NCI-H526 treated with DMSO at 0.1 percent for 48 hours (cell line): ENCODE measurements around the gene NEK11.
"Not testable (repeated sequence)": the region's sequence is repeated elsewhere in the genome, so short reads cannot be mapped to it uniquely, and the experiment has no call there.

Source experiments
- DNase-seq: peaks from one replicate; lab custom pipeline; 2025; lab: John Stamatoyannopoulos, UW

NEK11 gene

DNA sequence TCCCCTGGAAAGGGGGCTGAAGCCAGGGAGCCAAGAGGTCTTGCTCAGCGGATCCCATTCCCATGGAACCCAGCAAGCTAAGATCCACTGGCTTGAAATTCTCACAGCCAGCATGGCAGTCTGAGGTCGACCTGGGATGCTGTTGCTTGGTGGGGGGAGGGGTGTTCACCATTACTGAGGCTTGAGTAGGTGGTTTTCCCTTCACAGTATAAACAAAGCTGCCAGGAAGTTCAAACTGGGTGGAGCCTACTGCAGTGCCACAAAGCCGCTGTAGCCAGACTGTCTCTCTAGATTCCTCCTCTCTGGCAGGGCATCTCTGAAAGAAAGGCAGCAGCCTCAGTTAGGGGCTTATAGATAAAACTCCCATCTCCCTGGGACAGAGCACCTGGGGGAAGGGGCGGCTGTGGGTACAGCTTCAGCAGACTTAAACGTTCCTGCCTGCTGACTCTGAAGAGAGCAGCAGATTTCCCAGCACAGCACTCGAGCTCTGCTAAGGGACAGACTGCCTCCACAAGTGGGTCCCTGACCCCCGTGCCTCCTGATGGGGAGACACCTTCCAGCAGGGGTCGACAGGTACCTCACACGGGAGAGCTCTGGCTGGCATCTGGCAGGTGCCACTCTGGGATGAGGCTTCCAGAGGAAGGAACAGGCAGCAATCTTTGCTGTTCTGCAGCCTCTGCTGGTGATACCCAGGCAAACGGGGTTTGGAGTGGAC, 15.8 kb downstream of the NEK11 start:
- DNase-seq, result not testable (repeated sequence)

DNA sequence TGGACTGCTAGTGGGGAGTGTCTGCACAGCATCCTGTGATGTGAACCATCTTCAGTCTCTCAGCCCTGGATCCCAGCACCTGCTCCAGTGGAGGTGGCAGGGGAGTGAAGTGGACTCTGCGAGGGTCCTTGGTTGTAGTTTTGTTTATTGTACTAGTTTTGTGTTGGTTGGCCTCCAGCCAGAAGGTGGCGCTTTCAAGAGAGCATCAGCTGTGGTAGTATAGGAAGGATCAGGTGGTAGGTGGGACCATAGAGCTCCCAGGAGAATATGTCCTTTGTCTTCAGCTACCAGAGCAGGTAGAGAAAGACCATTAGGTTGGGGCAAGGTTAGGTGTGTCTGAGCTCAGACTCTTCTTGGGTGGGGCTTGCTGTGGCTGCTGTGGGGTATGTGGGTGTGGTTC, 20.9 kb downstream of the NEK11 start:
- no peak for DNase-seq

DNA sequence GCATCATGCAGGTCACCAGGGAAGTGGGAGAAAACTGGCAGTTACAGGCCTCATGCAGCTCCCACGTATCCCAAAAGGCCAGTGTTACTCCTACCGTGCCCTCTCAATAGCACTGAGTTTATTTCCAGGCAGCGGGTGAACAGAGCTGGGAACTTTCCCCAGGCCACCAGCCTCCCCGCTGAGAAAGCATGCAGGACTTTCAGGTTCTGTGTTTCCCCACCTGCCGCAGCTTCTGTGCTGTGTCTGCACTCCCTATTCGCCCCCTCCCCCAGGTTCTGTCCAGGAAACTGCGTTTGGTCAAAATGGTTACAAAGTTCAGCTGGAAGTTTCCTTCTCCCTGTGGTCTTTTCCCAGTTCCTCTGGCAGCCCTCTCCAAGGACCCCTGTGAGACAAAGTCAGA, 21.4 kb downstream of the NEK11 start:
- DNase-seq, result no peak

DNA sequence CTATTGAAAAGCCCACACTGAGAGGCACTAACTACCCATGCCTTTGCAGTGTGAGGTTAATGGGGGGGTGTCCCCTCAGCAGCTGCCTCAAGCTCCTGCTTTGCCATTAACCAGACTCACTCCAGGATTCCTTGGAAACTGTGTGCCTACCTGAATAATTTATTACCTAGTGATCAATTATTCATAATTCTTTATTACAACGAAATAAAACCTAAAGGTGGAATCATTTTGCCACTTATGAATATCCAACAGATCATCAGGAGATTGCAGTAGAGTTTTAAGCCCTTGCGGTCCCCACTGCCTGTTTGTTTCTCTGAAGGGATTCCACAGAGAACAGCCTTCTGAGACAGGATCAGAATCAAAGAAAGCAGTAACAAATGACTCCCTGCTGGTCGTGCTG, 23.3 kb downstream of the NEK11 start:
- DNase-seq, result no peak

DNA sequence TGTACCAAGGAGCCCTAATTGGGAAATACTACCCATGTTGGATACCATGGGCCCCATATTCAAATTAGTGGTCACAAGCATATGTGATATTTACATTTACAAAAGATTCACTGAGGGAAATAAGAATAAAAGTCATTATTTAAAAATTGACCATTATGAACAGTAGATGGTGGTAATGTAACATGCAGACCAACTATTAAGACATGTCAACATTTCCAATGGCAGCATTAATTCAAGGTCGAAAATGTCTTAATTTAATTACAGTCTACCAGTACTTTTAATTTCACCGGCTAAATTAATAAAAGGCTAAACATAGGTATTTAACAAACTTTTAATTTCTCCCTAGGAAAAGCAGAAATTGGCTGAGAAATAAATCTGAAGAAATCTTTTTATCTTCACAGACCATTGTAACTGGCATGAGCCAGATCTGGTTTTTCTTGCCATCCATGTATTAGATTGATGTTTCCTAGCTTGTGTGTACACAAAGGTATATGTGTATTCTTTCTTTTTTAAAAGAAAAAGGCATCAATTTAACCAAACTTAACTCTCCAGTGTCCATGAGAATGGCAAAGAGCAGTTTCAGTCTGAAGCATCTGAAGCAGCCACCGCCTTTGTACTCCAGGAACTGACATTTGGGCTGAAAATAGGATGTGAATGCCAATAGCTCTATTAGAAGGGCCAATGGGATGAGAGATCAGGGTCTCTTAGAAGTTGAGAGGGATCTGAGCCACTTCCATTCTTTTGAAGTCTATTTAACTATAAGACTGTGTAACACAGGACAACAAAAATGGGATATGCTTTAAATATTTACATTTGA, 26.6 kb downstream of the NEK11 start:
- peak; percentile 35 for DNase-seq

DNA sequence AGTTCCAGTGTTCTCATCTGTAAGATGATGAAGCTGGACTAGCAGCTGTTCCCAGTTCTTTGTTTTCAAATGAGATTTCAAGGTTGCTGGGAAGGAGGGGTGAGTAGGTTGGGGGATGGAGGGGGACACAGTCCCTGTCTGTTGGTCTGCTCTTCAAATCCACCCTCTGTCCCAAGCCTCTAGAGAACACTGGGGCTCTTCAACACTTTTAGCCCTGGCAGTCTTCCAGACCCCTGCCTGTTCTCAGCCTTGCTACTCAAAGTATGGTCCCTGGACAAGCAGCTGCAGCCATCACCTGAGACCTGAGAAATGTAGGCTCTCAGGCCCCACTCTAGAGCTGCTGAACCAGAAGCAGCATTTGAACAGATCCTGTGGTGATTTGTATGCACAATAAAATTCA, 41.3 kb downstream of the NEK11 start:
- DNase-seq, result no peak

DNA sequence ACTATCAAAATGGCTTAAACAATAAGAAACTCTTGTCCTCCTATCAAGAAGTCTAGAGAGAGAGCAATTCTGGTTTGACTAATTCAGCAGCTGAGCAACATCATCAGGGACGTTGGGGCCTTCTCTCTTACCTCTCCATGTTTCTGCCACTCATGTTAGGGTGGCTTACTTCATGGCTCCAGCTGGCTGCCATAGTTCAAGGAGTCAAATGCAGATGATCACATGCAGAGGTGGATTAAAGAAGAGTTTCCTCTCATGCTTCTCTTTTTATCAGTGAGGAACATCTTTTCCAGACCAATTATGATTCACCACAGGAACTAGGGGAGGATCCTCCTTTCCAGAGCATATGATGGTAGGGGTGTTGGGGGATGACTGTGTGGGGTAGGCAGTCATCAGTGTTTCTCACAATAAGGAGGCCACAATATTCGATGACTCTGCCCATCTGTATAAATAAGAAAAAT, 45.5 kb downstream of the NEK11 start:
- no peak for DNase-seq

DNA sequence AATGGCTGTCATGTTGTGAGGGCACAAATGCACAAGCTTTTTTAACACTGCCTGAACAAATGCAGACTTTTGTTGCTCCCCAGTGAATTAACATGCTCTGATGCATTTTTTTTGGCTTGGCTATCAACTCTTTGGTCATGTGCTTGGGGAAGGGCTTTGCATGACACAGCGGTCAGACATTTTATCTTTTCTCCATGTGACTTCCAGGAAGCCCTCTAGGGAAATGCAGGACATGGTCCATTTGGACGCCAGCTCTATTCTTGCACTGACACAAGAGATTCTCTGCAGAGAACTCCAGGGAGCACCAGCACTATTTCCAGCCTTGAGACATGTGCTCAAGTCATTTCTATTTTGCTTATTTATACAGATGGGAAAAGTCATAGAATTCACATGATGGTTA, 46.2 kb downstream of the NEK11 start:
- no peak for DNase-seq

DNA sequence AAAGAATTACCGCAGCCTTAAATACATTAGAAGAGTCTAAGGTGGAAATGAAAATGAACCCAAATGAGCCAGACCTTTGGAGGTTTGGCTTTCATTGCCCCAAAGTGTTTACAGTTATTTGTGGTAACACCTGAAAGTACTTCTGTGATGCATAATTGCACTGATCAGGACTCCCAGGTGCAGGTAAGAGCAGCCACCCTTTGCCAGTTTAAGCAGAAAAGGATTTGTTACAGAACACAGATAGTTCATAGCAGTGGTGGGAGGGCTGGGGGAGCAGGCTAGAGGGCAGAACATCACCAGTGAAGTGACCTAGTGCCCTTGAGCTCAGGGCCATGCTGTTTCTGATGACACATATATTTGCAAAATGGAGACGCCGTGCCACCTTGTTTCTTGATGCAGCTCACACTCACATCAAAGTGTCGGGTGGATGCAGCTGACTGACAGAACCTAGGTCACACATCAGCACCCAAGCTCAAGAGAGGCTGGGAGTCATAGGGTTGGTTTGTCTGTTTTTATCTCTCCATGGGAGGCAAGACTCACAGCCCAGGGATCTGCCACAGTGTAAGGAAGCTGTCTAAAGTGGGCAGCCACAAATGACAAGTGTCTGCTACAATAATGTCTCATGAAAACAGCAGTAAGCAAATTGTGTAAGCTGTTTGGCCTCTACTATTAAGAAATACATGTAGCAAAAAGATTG, 49.1 kb downstream of the NEK11 start:
- no peak for DNase-seq

DNA sequence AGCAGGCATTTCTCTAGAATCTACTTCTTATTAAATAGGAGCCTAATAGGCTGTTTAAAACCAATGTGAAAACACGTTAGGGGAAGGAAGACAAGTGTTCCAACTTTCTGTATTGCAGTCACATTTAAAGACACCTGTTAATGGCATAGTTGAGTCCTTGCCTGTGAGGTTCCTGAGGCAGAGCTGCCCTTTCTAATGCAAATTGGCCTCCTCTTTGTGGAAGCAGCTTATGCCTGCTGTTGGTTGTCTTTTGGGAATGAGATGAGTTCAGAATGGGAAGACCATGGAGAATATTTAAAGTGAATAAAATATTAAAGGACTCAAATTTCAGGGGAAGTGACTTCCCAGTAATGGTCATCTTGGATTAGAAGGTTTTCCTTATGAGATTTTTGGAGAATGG, 51.2 kb downstream of the NEK11 start:
- no peak for DNase-seq

DNA sequence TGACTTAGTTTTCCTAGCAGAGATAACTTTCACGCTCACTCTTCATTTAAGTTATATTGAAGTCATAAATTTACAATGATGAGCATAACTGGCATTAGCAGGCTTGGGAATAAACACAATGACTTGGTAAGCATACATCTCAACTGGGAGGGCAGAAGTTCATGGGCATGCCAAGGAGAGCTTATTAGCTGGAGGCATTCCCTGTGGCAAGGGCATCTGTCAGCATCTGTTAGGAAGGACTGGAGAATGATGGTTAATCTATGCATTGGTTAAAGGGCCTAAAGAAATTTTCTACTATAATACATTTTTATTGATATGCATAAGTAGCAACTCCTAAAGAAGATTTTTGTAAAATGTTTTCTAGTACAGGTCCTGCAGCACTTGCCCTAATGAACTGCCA, 52.4 kb downstream of the NEK11 start:
- no peak for DNase-seq

DNA sequence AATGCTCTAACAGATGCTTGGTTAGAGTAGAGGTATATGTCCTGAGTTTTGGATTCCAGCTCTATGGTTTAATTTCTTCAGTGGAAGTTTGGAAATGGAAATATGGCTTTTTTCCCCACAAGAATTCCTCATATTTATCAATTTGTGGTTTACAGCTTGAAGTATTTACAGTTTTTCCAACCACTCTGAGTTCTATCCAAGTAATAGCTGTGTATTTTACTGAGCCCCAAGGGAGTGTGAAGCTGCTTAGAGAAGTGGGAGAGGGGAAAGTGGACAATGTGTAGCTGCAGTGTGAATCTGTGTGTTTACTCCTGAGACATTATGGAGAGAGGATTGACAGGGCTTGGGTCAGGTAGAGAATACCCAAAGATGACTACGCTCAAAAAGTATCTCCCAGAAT, 54.5 kb downstream of the NEK11 start:
- no peak for DNase-seq

DNA sequence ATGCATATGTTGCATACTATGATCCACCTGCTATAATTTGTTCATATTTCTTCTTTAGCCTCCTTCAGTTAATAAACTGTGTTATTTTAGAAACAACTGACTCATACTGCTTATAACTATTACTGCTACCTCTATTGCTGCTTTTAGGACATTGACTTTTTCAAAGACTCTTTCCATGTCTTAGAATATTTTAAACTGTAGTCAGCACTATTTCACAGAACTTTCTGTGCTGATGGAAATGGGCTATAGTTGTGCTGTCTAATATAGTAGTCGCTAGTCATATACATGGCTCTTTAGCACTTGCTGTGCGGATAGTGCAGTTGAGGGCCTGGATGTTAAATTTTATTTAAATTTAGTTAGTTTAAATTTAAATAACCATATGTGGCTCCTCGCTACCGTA, 55.6 kb downstream of the NEK11 start:
- DNase-seq, result no peak

DNA sequence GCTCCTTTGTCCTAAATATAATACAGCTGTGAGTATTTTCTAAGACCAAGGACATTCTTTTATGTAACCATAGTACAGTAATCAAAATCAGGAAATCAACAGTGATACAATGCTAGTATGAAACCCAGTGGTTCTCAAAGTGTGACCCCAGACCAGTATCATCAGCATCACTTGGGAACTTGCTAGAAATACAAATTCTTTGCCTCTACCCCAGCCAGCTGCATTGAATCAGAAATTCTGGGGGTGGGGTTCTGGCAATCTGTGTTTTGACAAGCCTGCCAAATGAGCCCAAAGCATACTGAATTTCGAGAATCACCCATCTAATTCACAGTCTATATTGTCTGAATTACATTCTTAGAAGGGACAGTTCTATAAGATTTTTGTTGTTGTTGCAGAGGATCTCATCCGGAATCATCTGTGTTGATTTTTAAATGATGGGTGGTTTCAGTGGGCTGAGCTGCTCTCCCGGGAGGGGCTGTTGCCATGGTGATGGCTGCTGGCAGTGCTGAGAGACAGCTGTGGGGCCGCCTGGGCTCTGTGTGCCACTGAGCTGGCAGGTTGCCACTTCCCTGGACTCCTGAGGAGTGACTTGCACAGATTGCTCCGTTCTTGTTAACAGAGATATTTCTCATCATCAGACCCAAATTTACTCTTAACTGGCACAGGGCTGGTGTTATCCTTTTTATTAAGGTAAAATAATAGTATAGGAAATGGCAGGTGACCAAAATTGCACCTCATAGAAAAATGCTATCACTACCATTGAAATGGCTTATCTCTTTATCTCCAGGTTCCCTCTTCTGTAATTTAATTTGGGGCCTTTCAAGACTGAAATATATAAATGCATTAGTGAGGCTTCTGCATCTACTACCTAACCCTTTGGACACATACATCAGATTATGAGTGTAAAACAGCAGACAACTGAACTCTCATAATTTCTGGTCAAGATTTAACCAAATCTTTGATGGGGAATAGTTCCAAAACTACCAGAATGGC, 56.5 kb downstream of the NEK11 start:
- DNase-seq, result no peak

DNA sequence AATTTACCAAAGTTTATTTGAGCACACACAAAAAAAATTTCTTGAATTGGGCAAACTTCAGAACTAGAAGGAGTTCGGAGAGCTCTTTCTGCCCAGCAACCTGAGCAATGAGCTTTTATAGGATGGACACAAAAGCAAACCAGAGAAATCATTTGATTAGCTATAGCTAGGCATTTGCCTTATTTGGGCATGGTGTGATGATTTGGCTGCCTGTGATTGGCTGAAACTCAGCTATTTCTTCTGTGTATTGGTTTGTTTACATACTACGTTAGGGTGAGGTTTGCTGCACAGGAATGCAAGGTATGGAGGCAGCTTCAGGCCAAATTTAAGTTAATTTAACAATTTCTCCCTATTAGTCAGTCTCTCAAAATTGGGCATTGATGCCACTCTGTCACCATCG, 65.1 kb downstream of the NEK11 start:
- DNase-seq, result no peak

DNA sequence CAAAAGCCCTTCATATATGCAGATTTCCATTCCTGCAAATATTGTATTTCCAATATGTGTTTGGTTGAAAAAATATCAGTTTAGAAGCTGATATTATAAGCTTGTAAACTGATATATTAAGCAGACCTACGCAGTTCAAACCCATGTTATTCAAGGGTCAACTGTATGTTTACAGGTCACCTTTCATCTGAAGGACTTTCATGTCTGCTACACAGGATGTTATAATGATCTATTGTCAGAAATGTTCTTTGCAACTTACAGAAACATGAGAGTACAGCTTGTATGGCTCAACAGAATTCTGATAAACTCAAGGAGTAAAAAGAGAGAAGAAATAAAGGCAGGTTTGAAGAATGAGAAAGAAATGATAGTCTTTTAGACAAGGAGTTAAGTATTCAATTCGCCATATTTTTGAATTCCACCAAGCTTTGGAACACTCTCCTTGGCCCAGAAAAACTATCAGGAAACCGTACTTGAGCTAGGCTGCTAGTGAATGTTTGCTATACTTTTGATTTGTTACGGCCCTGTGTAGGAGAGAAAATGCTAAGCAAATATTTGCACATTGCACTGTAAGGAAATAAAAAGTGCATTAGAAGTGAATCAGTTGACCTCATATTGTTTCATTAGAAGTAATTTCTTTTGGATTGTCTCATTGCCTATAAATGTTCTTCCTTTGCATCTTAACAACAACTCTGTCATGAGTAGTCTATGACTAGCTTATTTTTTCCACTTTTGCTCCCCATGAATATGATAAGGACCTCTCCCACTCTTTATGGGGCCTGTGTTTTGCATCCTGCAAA, 81.2 kb downstream of the NEK11 start:
- DNase-seq, result no peak

DNA sequence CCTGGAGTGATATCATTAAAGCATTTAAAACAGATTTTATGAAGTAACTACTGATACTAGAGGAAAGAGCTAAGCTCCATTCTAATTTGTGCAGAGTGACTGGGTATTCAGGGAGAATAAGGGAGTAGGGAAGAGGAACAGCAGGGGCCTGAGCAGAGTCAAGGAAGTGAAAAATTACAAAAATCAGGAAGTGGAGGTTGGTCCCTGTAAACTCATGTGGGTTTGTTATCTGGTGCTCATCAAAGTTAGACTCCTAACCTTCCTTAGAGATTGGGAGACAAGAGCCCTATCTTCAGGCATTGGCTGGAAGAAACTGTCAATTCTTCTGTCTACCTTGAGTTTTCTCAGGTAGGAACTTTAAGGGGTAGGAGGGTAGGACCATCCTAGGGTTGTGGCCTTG, 82.5 kb downstream of the NEK11 start:
- DNase-seq, result no peak

DNA sequence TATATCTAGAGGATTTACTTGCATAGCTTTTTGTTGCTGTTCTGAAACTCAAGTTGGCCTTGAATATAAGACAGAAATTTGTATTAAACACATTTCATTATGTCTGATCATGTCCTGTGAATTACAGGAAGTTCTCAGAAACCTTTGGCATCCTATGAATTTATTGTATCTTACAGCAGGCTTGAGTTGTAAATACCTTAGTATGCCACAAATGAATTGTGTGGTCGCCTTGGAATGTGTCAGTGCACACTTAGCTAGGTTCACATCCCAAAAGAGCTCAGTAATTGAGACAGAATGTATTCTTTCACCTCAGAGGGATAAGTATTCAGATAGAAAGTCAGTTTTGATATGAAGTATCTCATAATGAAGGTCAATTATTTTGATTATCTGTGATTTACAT, 83.4 kb downstream of the NEK11 start:
- DNase-seq, result no peak

DNA sequence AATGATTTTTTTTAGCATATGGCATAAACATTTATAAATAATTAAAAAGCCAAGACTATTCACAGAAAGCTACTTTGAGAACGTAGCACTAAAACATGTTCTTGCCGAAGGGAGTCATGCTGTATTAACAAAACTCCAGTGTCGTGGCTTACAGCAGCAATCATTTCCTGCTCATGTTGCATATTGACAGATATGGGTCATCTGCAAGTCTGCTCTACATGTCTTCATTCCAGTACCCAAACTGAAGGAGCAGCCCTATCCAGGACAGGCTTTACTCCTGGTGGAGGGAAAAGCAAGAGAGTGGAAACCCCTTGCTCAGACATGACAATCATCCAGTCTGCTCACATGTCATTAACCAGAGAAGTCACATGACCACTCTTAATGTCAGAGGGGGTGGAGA, 87.6 kb downstream of the NEK11 start:
- DNase-seq, result no peak

DNA sequence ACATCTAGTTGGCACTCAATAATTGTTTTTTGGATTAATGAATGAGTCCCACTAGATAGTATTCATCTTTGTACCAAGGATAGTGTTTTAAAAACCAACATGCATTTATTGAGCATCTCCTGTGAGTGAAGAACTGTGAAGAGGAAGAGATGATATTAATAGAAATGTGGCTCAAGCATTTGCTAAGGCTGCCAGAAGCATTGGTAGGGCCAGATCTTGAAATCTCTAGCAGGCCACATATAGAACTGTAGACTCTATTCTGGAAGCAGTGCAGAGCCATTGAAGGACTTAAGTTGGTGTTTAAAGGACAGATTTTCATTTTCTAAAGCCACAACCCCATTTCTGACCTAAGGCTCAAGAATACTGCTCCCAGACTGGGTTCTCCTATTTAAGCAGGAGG, 99.0 kb downstream of the NEK11 start:
- DNase-seq, result no peak

DNA sequence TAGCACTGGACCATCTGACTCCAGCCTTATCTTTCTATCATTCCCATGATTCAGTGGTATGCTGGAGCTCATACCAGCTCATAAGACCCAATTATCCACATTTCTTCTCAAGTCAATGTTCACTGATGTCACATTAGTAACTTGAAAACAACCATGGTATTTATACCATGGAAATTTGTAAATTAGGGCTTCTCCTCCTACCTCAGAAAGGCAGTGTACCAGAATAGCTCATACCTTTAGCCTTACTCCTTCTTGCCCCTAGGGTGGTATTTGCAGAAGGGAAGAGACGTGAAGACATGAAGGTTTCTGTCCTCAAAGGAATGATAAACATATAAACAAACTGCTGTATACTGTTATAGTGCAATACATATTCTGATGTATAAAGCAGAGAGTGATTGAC, 114.2 kb downstream of the NEK11 start:
- no peak for DNase-seq
